HG03066 (cell line): ENCODE measurements around the gene GJD3.
"Not testable (repeated sequence)": the region's sequence is repeated elsewhere in the genome, so short reads cannot be mapped to it uniquely, and the experiment has no call there.

Experiments
- ATAC-seq: cut with Tn5 transposase; IDR thresholded peaks from one replicate; pipeline ENCODE4 v1.9.1; 2021; ENCODE audit warnings: low read depth; ENCODE audit not compliant: unreplicated experiment

GJD3 gene

GRCh38 chr17:40371261-40371929 lies 6.9 kb upstream of the GJD3 start:
- ATAC-seq: no peak

- ATAC-seq: no peak
Observed at GRCh38 chr17:40369923-40370322, 5.4 kb upstream of the GJD3 start.

GRCh38 chr17:40367728-40368127 lies 3.2 kb upstream of the GJD3 start:
- ATAC-seq: not testable (repeated sequence)

- ATAC-seq: no peak
Observed at GRCh38 chr17:40366861-40367518, 2.5 kb upstream of the GJD3 start.

GRCh38 chr17:40366076-40366860 lies 1.7 kb upstream of the GJD3 start:
- ATAC-seq: no peak

- no peak for ATAC-seq
Observed at GRCh38 chr17:40364906-40365305, 369 bp upstream of the GJD3 start.

GRCh38 chr17:40363111-40363827 lies 1.3 kb downstream of the GJD3 start:
- no peak for ATAC-seq

- peak; percentile 60 for ATAC-seq
Observed at GRCh38 chr17:40362696-40363110, 1.8 kb downstream of the GJD3 start.

GRCh38 chr17:40361925-40362695 lies 2.4 kb downstream of the GJD3 start:
- ATAC-seq: no peak

- ATAC-seq: no peak
Observed at GRCh38 chr17:40361063-40361924, 3.2 kb downstream of the GJD3 start.

- ATAC-seq: no peak
Observed at GRCh38 chr17:40360091-40360490, 4.4 kb downstream of the GJD3 start.

- ATAC-seq: no peak
Observed at GRCh38 chr17:40358323-40359038, 6.1 kb downstream of the GJD3 start.

GRCh38 chr17:40356990-40357881 lies 7.3 kb downstream of the GJD3 start:
- ATAC-seq: no peak

- no peak for ATAC-seq
Observed at GRCh38 chr17:40355804-40356758, 8.5 kb downstream of the GJD3 start.

- ATAC-seq: no peak
Observed at GRCh38 chr17:40355123-40355803, 9.3 kb downstream of the GJD3 start.
